ENCODE results near the gene SNAP25. TPM values are rescaled to one million over a fixed set of nuclear protein-coding genes. Genes with fewer than 3 reads are reported as not detected.
A peak's percentile ranks its signal among the peaks of the same experiment; 100 is the strongest.

Gene SNAP25
- polyA plus RNA-seq, 1 donor = 25.6 TPM

- Histone ChIP-seq H3K27ac (ENCODE audit: low read length) (no peak overlapping the region), H3K9me3 (ENCODE audit: control insufficient read depth, low read depth, low read length) (peaks cover 3% of the 10 kb centered on the region), H3K27me3 (ENCODE audit: control insufficient read depth, insufficient read depth, low read length) (peaks cover 22% of the 10 kb centered on the region), H3K36me3 (ENCODE audit: control insufficient read depth, insufficient read depth, low read length) (no peaks in the 10 kb centered on the region), H3K4me3 (ENCODE audit: low read length) (no peak overlapping the region), H3K4me1 (ENCODE audit: control insufficient read depth, insufficient read depth, low read length) (peaks cover 6% of the 10 kb centered on the region)
- WGBS (ENCODE audit: insufficient coverage, low lambda C conversion rate) = 93% methylated on average over 2 of the region's 2 CpGs
- no peak for DNase-seq
These were observed 5.1 kb upstream of the SNAP25 start for GRCh38 chr20:10213526-10213925.

GRCh38 chr20:10216146-10216791, 2.4 kb upstream of the SNAP25 start:
- Histone ChIP-seq H3K4me3 (ENCODE audit: low read length) (no peak overlapping the region), H3K4me1 (ENCODE audit: control insufficient read depth, insufficient read depth, low read length) (peaks cover 12% of the 10 kb centered on the region), H3K27me3 (ENCODE audit: control insufficient read depth, insufficient read depth, low read length) (peaks cover 30% of the 10 kb centered on the region), H3K27ac (ENCODE audit: low read length) (no peak overlapping the region), H3K9me3 (ENCODE audit: control insufficient read depth, low read depth, low read length) (peaks cover 6% of the 10 kb centered on the region), H3K36me3 (ENCODE audit: control insufficient read depth, insufficient read depth, low read length) (no peaks in the 10 kb centered on the region)
- WGBS (ENCODE audit: insufficient coverage, low lambda C conversion rate) = 47% methylated on average over 4 of the region's 4 CpGs
- no peak for DNase-seq

GRCh38 chr20:10217721-10218410, 764 bp upstream of the SNAP25 start:
- Histone ChIP-seq H3K4me3 (ENCODE audit: low read length) (peak overlapping the region; percentile 11), H3K27me3 (ENCODE audit: control insufficient read depth, insufficient read depth, low read length) (peaks cover 30% of the 10 kb centered on the region)
- DNase-seq = peak; percentile 21 to 54

GRCh38 chr20:10219452-10219791, 792 bp downstream of the SNAP25 start:
- Histone ChIP-seq H3K27me3 (ENCODE audit: control insufficient read depth, insufficient read depth, low read length) (peaks cover 30% of the 10 kb centered on the region), H3K27ac (ENCODE audit: low read length) (peak overlapping the region; percentile 55), H3K9me3 (ENCODE audit: control insufficient read depth, low read depth, low read length) (peaks cover 6% of the 10 kb centered on the region), H3K4me1 (ENCODE audit: control insufficient read depth, insufficient read depth, low read length) (peaks cover 12% of the 10 kb centered on the region), H3K4me3 (ENCODE audit: low read length) (peak overlapping the region; percentile 38), H3K36me3 (ENCODE audit: control insufficient read depth, insufficient read depth, low read length) (no peaks in the 10 kb centered on the region)
- WGBS (ENCODE audit: insufficient coverage, low lambda C conversion rate) = 0% methylated on average over 1 of the region's 32 CpGs
- DNase-seq = peak; percentile 66 to 72

More at GRCh38 chr20:10217721-10218410, 764 bp upstream of the SNAP25 start:
- Histone ChIP-seq H3K27ac (ENCODE audit: low read length) (peak overlapping the region; percentile 35), H3K9me3 (ENCODE audit: control insufficient read depth, low read depth, low read length) (peaks cover 6% of the 10 kb centered on the region), H3K4me1 (ENCODE audit: control insufficient read depth, insufficient read depth, low read length) (peaks cover 12% of the 10 kb centered on the region), H3K36me3 (ENCODE audit: control insufficient read depth, insufficient read depth, low read length) (no peaks in the 10 kb centered on the region)
- WGBS (ENCODE audit: insufficient coverage, low lambda C conversion rate) = no CpG with 5 or more reads among the region's 40 CpGs

GRCh38 chr20:10219993-10220750, 1.5 kb downstream of the SNAP25 start:
- no peak for DNase-seq
- Histone ChIP-seq H3K27me3 (ENCODE audit: control insufficient read depth, insufficient read depth, low read length) (peaks cover 28% of the 10 kb centered on the region), H3K4me3 (ENCODE audit: low read length) (no peak overlapping the region), H3K4me1 (ENCODE audit: control insufficient read depth, insufficient read depth, low read length) (peaks cover 12% of the 10 kb centered on the region), H3K9me3 (ENCODE audit: control insufficient read depth, low read depth, low read length) (peaks cover 6% of the 10 kb centered on the region), H3K36me3 (ENCODE audit: control insufficient read depth, insufficient read depth, low read length) (no peaks in the 10 kb centered on the region), H3K27ac (ENCODE audit: low read length) (no peak overlapping the region)
- no CpG with 5 or more reads among the region's 4 CpGs for WGBS (ENCODE audit: insufficient coverage, low lambda C conversion rate)

GRCh38 chr20:10221021-10221420, 2.4 kb downstream of the SNAP25 start:
- no peak for DNase-seq
- peaks cover 12% of the 10 kb centered on the region for H3K4me1 ChIP-seq (ENCODE audit: control insufficient read depth, insufficient read depth, low read length)
- H3K9me3 ChIP-seq (ENCODE audit: control insufficient read depth, low read depth, low read length) = peaks cover 6% of the 10 kb centered on the region
- no peak overlapping the region for H3K27ac ChIP-seq (ENCODE audit: low read length)
- 92% methylated on average over 4 of the region's 6 CpGs for WGBS (ENCODE audit: insufficient coverage, low lambda C conversion rate)
- no peaks in the 10 kb centered on the region for H3K36me3 ChIP-seq (ENCODE audit: control insufficient read depth, insufficient read depth, low read length)
- H3K4me3 ChIP-seq (ENCODE audit: low read length) = no peak overlapping the region
- peaks cover 25% of the 10 kb centered on the region for H3K27me3 ChIP-seq (ENCODE audit: control insufficient read depth, insufficient read depth, low read length)

GRCh38 chr20:10225439-10226060, 6.9 kb downstream of the SNAP25 start:
- no peaks in the 10 kb centered on the region for H3K4me1 ChIP-seq (ENCODE audit: control insufficient read depth, insufficient read depth, low read length)
- H3K27ac ChIP-seq (ENCODE audit: low read length) = no peak overlapping the region
- H3K4me3 ChIP-seq (ENCODE audit: low read length) = no peak overlapping the region
- H3K27me3 ChIP-seq (ENCODE audit: control insufficient read depth, insufficient read depth, low read length) = no peaks in the 10 kb centered on the region
- H3K36me3 ChIP-seq (ENCODE audit: control insufficient read depth, insufficient read depth, low read length) = no peaks in the 10 kb centered on the region
- 100% methylated on average over 1 of the region's 1 CpG for WGBS (ENCODE audit: insufficient coverage, low lambda C conversion rate)
- no peaks in the 10 kb centered on the region for H3K9me3 ChIP-seq (ENCODE audit: control insufficient read depth, low read depth, low read length)
- DNase-seq = no peak

GRCh38 chr20:10228330-10228729, 9.7 kb downstream of the SNAP25 start:
- no peaks in the 10 kb centered on the region for H3K9me3 ChIP-seq (ENCODE audit: control insufficient read depth, low read depth, low read length)
- no peak overlapping the region for H3K27ac ChIP-seq (ENCODE audit: low read length)
- H3K4me1 ChIP-seq (ENCODE audit: control insufficient read depth, insufficient read depth, low read length) = no peaks in the 10 kb centered on the region
- no peaks in the 10 kb centered on the region for H3K27me3 ChIP-seq (ENCODE audit: control insufficient read depth, insufficient read depth, low read length)
- H3K36me3 ChIP-seq (ENCODE audit: control insufficient read depth, insufficient read depth, low read length) = no peaks in the 10 kb centered on the region
- no peak for DNase-seq
- whole genome bisulfite sequencing (ENCODE audit: insufficient coverage, low lambda C conversion rate) = 100% methylated on average over 1 of the region's 2 CpGs
- H3K4me3 ChIP-seq (ENCODE audit: low read length) = no peak overlapping the region

GRCh38 chr20:10231290-10231689, 12.7 kb downstream of the SNAP25 start:
- Histone ChIP-seq H3K27ac (ENCODE audit: low read length) (no peak overlapping the region), H3K36me3 (ENCODE audit: control insufficient read depth, insufficient read depth, low read length) (no peaks in the 10 kb centered on the region), H3K27me3 (ENCODE audit: control insufficient read depth, insufficient read depth, low read length) (no peaks in the 10 kb centered on the region), H3K9me3 (ENCODE audit: control insufficient read depth, low read depth, low read length) (no peaks in the 10 kb centered on the region), H3K4me3 (ENCODE audit: low read length) (no peak overlapping the region), H3K4me1 (ENCODE audit: control insufficient read depth, insufficient read depth, low read length) (no peaks in the 10 kb centered on the region)
- DNase-seq = no peak

All from large intestine (tissue), 3 donors.